Measurements from ENCODE around the gene PPY. TPM values are rescaled to one million over a fixed set of nuclear protein-coding genes. Genes with fewer than 3 reads are reported as not detected.
"Not testable (repeated sequence)": the region's sequence is repeated elsewhere in the genome, so short reads cannot be mapped to it uniquely, and the experiment has no call there.

The PPY gene
- total and polyA plus RNA-seq, 10 donors, result not detected

DNA sequence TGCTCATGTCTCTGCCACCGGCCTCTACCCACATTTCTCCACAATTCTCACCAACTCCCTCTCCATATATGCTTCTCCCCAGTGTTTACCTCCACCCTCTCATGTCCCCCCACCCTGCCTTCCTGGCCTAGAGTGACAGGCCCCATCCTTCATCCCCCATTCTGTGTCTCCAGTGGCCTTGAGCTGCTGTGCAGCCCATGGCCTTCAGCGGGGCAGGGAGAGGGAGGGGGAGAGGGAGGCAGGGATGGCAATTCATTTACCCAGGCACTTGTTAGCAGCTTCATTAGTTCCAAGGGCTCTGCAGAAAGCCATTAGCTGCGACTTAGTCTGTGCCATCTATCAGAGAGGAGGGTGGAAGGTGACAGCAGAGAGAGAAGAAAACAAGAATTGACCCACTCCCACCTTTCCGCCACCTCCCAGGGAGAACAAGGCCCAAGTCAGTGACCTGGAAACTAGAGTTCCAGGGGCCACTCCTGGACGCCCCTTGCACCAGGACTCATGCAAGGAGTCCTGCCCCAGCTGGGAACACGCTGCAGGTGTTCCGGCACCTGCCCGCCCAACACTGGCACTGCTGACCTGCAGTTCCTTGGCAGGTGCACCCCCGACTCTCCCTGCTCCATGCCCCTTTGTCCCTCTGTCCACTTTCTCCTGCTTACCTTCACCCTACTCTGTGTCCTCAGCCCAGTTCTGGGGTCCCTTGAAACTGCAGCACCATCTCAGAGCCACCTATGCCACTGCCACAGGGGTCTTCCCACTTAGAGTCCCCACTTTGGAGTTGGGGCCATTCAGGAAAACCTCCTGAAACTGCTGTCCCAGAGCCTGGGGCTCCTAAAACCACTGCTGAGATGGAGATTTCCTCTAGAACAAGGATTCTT is 34.9 kb upstream of the PPY start:
- DNase-seq, result no peak

DNA sequence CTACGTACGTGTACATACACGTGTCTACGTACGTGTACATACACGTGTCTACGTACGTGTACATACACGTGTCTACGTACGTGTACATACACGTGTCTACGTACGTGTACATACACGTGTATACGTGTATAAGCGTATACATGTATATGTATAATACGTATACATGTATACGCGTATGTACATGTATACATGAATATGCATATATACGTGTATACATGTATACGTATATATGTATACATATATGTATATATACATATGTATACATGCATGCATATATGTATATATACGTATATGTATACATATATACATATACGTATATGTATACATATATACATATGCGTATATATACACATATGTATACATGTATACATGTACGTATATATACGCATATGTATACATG is 33.6 kb upstream of the PPY start:
- intact Hi-C loops (cut with DNase I; ENCODE audit: low total_unique reads), result no loop called here
- no peak for DNase-seq

More for the DNA sequence above, 34.9 kb upstream of the PPY start:
- H3K4me1 ChIP-seq, result no peaks in the 10 kb centered on the region
- H3K27ac ChIP-seq, result no peak overlapping the region
- no peak overlapping the region for H3K4me3 ChIP-seq
- H3K27me3 ChIP-seq (replicated peaks in 1 of 7), result peaks cover 0 to 68% (median 11%) of the 10 kb centered on the region in 7 donors
- H3K36me3 ChIP-seq, result no peaks in the 10 kb centered on the region
- no peaks in the 10 kb centered on the region for H3K9me3 ChIP-seq
- intact Hi-C loops (cut with DNase I; ENCODE audit: low total_unique reads), result no loop called here
- TF ChIP-seq POLR2A (IDR thresholded peaks at IDR 0.05) (no peak), POLR2AphosphoS5 (IDR thresholded peaks at IDR 0.05) (no peak)
- TF ChIP-seq, protein P1, sequence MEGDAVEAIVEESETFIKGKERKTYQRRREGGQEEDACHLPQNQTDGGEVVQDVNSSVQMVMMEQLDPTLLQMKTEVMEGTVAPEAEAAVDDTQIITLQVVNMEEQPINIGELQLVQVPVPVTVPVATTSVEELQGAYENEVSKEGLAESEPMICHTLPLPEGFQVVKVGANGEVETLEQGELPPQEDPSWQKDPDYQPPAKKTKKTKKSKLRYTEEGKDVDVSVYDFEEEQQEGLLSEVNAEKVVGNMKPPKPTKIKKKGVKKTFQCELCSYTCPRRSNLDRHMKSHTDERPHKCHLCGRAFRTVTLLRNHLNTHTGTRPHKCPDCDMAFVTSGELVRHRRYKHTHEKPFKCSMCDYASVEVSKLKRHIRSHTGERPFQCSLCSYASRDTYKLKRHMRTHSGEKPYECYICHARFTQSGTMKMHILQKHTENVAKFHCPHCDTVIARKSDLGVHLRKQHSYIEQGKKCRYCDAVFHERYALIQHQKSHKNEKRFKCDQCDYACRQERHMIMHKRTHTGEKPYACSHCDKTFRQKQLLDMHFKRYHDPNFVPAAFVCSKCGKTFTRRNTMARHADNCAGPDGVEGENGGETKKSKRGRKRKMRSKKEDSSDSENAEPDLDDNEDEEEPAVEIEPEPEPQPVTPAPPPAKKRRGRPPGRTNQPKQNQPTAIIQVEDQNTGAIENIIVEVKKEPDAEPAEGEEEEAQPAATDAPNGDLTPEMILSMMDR (IDR thresholded peaks at IDR 0.05 in 8 of 11, conservative IDR thresholded peaks at IDR 0.05 in 3 of 11), result no peak
- WGBS, 5 donors, result 57 to 86% (median 79%) methylated on average over 9 of the region's 9 CpGs

DNA sequence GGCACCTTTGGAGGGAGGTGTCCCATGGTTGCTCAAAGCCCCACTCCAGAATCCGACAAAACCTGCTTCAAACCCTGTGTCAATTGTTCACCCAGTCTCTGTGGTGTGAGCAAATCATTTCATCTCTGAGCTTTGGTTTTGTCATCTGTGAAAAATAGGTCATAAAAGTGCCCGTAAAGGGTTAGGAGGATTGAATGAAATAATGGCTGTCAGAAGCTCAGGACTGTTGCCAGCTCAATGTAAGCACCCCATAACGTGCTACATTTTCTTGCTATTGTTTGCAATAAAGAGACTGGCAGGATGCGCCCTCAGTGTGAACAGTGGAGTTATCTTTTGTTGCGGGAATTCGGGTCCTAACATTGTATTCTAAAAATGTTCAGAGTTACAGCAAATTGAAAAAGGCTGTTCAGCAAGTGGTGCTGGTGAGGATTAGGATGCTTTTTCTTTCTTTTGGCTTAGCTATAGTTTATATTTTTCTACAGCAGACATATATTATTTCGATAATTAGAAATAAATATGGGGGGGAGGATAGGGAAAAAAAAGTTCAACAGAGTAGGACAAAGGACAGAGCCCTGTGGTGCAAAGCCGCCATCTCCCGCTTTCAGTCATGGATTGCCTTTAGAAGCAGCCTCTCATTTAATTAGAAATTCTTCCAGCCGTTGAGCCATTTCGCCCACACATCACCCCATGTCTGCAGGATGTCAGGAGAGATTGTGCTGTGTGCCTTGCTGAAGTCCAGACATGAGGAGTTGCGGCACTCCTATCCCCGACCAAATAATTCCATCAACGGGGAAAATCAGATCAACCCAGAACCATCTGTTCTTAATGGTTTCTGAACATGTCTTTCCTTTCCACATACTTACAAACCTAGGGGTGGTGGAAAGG is 32.3 kb upstream of the PPY start:
- Histone ChIP-seq H3K27me3 (replicated peaks in 1 of 7) (peaks cover 0 to 47% (median 0%) of the 10 kb centered on the region in 7 donors), H3K4me3 (no peak overlapping the region), H3K9me3 (no peaks in the 10 kb centered on the region), H3K27ac (no peak overlapping the region), H3K36me3 (no peaks in the 10 kb centered on the region), H3K4me1 (no peaks in the 10 kb centered on the region)
- 76 to 84% (median 79%) methylated on average over 14 of the region's 14 CpGs for WGBS, 5 donors
- intact Hi-C loops (cut with DNase I; ENCODE audit: low total_unique reads), result no loop called here
- TF ChIP-seq POLR2A (IDR thresholded peaks at IDR 0.05) (no peak), POLR2AphosphoS5 (IDR thresholded peaks at IDR 0.05) (no peak)
- TF ChIP-seq, protein P1 (IDR thresholded peaks at IDR 0.05 in 8 of 11, conservative IDR thresholded peaks at IDR 0.05 in 3 of 11), result no peak
- DNase-seq, result no peak

More for the DNA sequence above, 33.6 kb upstream of the PPY start:
- Histone ChIP-seq H3K4me1 (no peaks in the 10 kb centered on the region), H3K36me3 (no peaks in the 10 kb centered on the region), H3K4me3 (no peak overlapping the region), H3K9me3 (no peaks in the 10 kb centered on the region), H3K27ac (no peak overlapping the region), H3K27me3 (replicated peaks in 1 of 7) (peaks cover 0 to 56% (median under 1%) of the 10 kb centered on the region in 7 donors)
- 67 to 89% (median 89%) methylated on average over 13 to 27 of the region's 27 CpGs for WGBS, 5 donors
- TF ChIP-seq, protein P1 (IDR thresholded peaks at IDR 0.05 in 8 of 11, conservative IDR thresholded peaks at IDR 0.05 in 3 of 11), result no peak
- no peak for TF ChIP-seq POLR2AphosphoS5 (IDR thresholded peaks at IDR 0.05)
- no peak for TF ChIP-seq POLR2A (IDR thresholded peaks at IDR 0.05)

DNA sequence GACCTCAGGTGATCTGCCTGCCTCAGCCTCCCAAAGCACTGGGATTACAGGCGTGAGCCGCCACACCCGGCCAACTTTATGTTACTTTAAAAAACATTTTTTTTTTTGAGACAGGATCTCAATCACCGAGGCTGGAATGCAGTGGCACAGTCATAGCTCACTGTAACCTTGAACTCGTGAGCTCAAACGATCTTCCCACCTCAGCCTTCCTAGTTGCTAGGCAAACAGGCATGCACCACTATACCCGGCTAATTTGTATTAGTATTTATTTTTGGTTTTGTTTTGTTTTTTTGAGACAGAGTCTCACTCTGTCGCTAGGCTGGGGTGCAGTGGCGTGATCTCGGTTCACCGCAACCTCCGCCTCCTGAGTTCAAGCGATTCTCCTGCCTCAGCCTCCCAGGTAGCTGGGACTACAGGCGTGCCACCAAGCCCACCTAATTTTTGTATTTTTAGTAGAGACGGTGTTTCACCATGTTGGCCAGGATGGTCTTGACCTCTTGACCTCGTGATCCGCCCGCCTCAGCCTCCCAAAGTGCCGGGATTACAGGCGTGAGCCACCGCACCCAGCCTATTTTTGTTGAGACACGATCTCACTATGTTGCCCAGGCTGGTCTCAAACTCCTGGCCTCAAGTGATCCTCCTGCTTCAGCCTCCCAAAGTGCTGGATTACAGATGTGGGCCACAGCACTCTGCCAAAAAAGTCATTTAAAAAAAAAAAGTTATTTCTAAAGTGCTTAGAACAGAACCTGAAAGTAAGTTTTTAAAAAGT is 30.4 kb upstream of the PPY start:
- intact Hi-C loops (cut with DNase I; ENCODE audit: low total_unique reads); H3K27ac ChIP-seq; H3K9me3 ChIP-seq; H3K4me1 ChIP-seq; DNase-seq; H3K4me3 ChIP-seq; H3K36me3 ChIP-seq: not testable (repeated sequence)
- 83 to 90% (median 88%) methylated on average over 22 of the region's 22 CpGs for WGBS, 5 donors
- H3K27me3 ChIP-seq (replicated peaks in 1 of 7), result peaks cover 0 to 50% (median 0%) of the 10 kb centered on the region in 7 donors

DNA sequence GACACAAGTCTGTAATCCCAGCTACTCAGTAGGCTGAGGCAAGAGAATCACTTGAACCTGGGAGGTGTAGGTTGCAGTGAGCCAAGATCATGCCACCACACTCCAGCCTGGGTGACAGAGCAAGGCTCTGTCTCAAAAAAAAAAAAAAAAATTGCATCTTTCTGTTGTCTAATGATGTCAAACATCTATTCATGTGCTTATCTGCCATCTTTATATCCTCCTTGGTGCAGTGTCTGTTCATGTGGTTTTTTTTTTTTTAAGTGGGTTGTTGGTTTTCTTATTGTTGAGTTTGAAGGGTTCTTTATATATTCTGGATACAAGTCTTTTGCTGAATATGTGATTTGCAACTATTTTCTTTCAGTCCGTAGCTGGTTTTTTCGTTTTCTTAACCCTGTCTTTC is 29.2 kb upstream of the PPY start:
- H3K27ac ChIP-seq; H3K9me3 ChIP-seq; H3K36me3 ChIP-seq; H3K4me1 ChIP-seq; H3K4me3 ChIP-seq; DNase-seq; intact Hi-C loops (cut with DNase I; ENCODE audit: low total_unique reads): not testable (repeated sequence)
- 38 to 58% (median 45%) methylated on average over 2 of the region's 2 CpGs for WGBS, 5 donors
- H3K27me3 ChIP-seq (replicated peaks in 1 of 7), result peaks cover 0 to 44% (median 0%) of the 10 kb centered on the region in 7 donors
